SK-N-SH treated with all-trans-retinoic acid at 6 μM for 48 hours (cell line): ENCODE results near the gene GCSH.

Experiments
- GLIS3 ChIP-seq: fragments of 250-450 bp; sonication (Bioruptor Pico); IDR thresholded peaks from 2 replicates; pipeline ENCODE4 v1.5.0; 2020; ENCODE audit warnings: mild to moderate bottlenecking, moderate library complexity
- ZFP3 ChIP-seq: fragments of 250-450 bp; sonication (Bioruptor Pico); IDR thresholded peaks from 2 replicates; pipeline ENCODE4 v1.5.0; 2020; ENCODE audit warnings: mild to moderate bottlenecking, moderate library complexity

DNA sequence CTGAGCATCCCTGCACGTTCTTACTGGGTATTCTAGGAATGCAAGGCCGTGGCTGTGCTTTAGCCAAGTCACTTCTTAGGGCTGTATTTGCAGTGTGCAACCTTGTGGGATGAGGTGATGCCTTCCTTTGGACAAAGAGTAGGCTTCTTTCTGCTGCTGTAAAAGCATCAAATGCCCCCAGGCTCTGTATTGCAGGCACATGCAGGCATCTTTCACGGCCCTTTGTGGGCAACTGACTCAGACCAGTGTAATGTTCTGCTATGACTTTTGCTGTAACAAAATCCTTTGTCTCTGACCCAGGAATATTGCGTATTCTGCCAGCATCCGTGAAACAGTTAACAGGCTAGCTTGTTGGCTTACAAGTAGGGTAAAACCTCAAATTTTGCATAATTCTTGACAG lies 30.9 kb upstream of the GCSH start:
- TF ChIP-seq GLIS3 (CRISPR knock-in tag), result no peak
- TF ChIP-seq ZFP3 (CRISPR knock-in tag), result no peak
